KMS-11 (cell line): ENCODE data around the gene NELFB.

ENCODE experiments used
- H2AFZ ChIP-seq: fragments of 200-600 bp; sonication (generic); 2 replicates; pipeline ENCODE4 v1.6.1; 2016; ENCODE audit warnings: antibody characterized with exemption, mixed run types, low read depth
- H3K27ac ChIP-seq: fragments of 200-600 bp; sonication (generic); 2 replicates; pipeline ENCODE4 v1.6.1; 2016; ENCODE audit warnings: mild to moderate bottlenecking, mixed run types
- H3K27me3 ChIP-seq: fragments of 200-600 bp; sonication (generic); 2 replicates; pipeline ENCODE4 v1.6.1; 2017; ENCODE audit warnings: mild to moderate bottlenecking, low read depth, mixed run types, moderate library complexity; ENCODE audit not compliant: insufficient read depth
- H3K36me3 ChIP-seq: fragments of 200-600 bp; sonication (generic); 2 replicates; pipeline ENCODE4 v1.6.1; 2017; ENCODE audit warnings: mild to moderate bottlenecking, mixed run types; ENCODE audit not compliant: insufficient read depth
- H3K4me1 ChIP-seq: fragments of 200-600 bp; sonication (generic); 2 replicates; pipeline ENCODE4 v1.6.1; 2016; ENCODE audit warnings: mild to moderate bottlenecking, low read depth, mixed run types; ENCODE audit not compliant: poor library complexity, severe bottlenecking
- H3K4me2 ChIP-seq: fragments of 200-600 bp; sonication (generic); 2 replicates; pipeline ENCODE4 v1.7.0; 2016; ENCODE audit warnings: mild to moderate bottlenecking, mixed run types
- H3K4me3 ChIP-seq: fragments of 200-600 bp; sonication (generic); IDR thresholded peaks from 2 replicates; pipeline ENCODE4 v1.6.1; 2017; ENCODE audit warnings: low read depth, low read length, mixed read lengths; ENCODE audit not compliant: insufficient read depth
- H3K79me2 ChIP-seq: fragments of 200-600 bp; sonication (generic); 2 replicates; pipeline ENCODE4 v1.6.1; 2016; ENCODE audit warnings: low read depth, mixed run types; ENCODE audit not compliant: insufficient read depth
- H3K9ac ChIP-seq: fragments of 200-600 bp; sonication (generic); 2 replicates; pipeline ENCODE4 v1.6.1; 2016; ENCODE audit warnings: mild to moderate bottlenecking, mixed run types
- H4K20me1 ChIP-seq: fragments of 200-600 bp; sonication (generic); 2 replicates; pipeline ENCODE4 v1.6.1; 2016; ENCODE audit warnings: mild to moderate bottlenecking, mixed run types; ENCODE audit not compliant: insufficient read depth
- CTCF ChIP-seq: fragments of 200-600 bp; sonication (generic); conservative IDR thresholded peaks from 2 replicates; pipeline ENCODE4 v1.6.1; 2017; ENCODE audit warnings: low read depth, mild to moderate bottlenecking, antibody characterized with exemption, low read length, moderate library complexity, mixed read lengths

Gene NELFB

DNA sequence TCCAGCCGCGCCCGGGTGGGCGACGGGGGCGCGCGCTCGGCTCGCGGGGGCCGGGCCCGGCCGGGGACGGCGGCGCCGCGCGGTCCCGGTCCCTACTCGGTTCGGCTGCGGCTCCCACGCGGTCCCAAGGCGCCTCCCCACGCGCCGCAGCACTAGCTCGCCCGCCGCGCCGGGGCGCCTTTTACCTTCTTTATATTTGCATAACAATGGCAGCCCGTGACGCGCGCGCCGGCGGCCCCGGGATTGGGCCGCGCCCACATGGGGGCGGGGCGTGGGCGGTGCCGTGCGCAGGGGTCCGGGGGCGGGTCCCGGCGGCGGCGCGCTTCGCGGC lies 47.0 kb downstream of the NELFB start, which contains the start of gene NRARP:
TSS of gene NRARP (minus strand) at position 154 of the 331 bp plus-strand sequence. CDS start 343 bp downstream, outside the sequence.
- Histone ChIP-seq H3K79me2 (no peaks in the 10 kb centered on the region), H4K20me1 (no peaks in the 10 kb centered on the region), H3K27me3 (peaks cover 43% of the 10 kb centered on the region), H3K4me1 (peaks cover 10% of the 10 kb centered on the region), H3K36me3 (no peaks in the 10 kb centered on the region), H2AFZ (peak within 1 kb of the TSS; percentile 52; the same call in 1 of the 2 replicates), H3K4me3 (no peak within 1 kb of the TSS), H3K27ac (no peak within 1 kb of the TSS), H3K4me2 (peak within 1 kb of the TSS; percentile 36; the same call in 1 of the 2 replicates), H3K9ac (no peak within 1 kb of the TSS)
- TF ChIP-seq CTCF = no peak

- Histone ChIP-seq H3K9ac (no peak overlapping the region), H3K79me2 (no peaks in the 10 kb centered on the region), H2AFZ (peak overlapping the region; percentile 52; the same call in 1 of the 2 replicates), H3K36me3 (no peaks in the 10 kb centered on the region), H3K4me2 (peak overlapping the region; percentile 17; the same call in 1 of the 2 replicates), H3K27ac (no peak overlapping the region), H3K4me1 (peaks cover 10% of the 10 kb centered on the region), H3K4me3 (no peak overlapping the region), H4K20me1 (no peaks in the 10 kb centered on the region), H3K27me3 (peaks cover 39% of the 10 kb centered on the region)
- TF ChIP-seq CTCF = peak; percentile 54; the same call in 1 of the 2 replicates
Measured at GRCh38 chr9:137302449-137303150, 47.5 kb downstream of the NELFB start.

- H3K79me2 ChIP-seq = no peaks in the 10 kb centered on the region
- no peak for TF ChIP-seq CTCF
- H3K4me2 ChIP-seq = no peak overlapping the region
- peaks cover 32% of the 10 kb centered on the region for H3K27me3 ChIP-seq
- no peaks in the 10 kb centered on the region for H3K36me3 ChIP-seq
- H2AFZ ChIP-seq = peak overlapping the region; percentile 52; the same call in 1 of the 2 replicates
- no peak overlapping the region for H3K4me3 ChIP-seq
- H3K4me1 ChIP-seq = peaks cover 10% of the 10 kb centered on the region
- H3K27ac ChIP-seq = no peak overlapping the region
- no peaks in the 10 kb centered on the region for H4K20me1 ChIP-seq
- no peak overlapping the region for H3K9ac ChIP-seq
Measured at GRCh38 chr9:137303151-137303892, 48.2 kb downstream of the NELFB start.

DNA sequence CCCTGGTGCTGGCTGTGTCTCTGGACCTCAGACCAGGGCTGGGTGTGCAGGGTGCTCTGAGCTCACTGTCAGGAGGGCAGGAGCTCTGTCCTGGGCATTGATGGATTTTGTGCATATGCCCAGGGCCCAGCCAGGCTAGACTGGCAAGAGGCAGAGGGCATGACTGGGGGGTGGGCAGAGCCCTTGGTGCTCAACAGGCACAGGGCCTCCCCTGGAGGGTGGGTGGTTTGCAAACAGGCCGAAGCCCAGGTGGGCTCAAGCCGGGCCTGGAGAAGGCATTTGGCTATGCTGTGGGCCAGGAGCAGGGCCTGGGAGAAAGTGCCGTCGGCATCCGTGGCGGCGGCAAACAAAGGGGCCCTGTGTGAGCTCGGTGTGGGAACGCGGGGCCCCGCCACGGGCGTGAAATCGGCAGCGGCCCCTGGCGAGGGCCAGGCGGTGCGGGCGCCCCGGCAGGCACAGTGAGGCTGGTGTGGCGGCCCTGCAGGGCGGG lies 48.8 kb downstream of the NELFB start:
- no peak overlapping the region for H3K4me3 ChIP-seq
- H3K27ac ChIP-seq = no peak overlapping the region
- no peak overlapping the region for H2AFZ ChIP-seq
- H3K79me2 ChIP-seq = no peaks in the 10 kb centered on the region
- H3K9ac ChIP-seq = no peak overlapping the region
- peaks cover 10% of the 10 kb centered on the region for H3K4me1 ChIP-seq
- TF ChIP-seq CTCF = no peak
- peaks cover 26% of the 10 kb centered on the region for H3K27me3 ChIP-seq
- no peaks in the 10 kb centered on the region for H3K36me3 ChIP-seq
- no peak overlapping the region for H3K4me2 ChIP-seq
- no peaks in the 10 kb centered on the region for H4K20me1 ChIP-seq
